Right hindlimb (tissue), 1 donor: ENCODE results near the gene LCN10.

ENCODE experiments used
- DNase-seq: peaks from one replicate; pipeline ENCODE4 v3.0.0-alpha.2; 2018

LCN10 gene

DNA sequence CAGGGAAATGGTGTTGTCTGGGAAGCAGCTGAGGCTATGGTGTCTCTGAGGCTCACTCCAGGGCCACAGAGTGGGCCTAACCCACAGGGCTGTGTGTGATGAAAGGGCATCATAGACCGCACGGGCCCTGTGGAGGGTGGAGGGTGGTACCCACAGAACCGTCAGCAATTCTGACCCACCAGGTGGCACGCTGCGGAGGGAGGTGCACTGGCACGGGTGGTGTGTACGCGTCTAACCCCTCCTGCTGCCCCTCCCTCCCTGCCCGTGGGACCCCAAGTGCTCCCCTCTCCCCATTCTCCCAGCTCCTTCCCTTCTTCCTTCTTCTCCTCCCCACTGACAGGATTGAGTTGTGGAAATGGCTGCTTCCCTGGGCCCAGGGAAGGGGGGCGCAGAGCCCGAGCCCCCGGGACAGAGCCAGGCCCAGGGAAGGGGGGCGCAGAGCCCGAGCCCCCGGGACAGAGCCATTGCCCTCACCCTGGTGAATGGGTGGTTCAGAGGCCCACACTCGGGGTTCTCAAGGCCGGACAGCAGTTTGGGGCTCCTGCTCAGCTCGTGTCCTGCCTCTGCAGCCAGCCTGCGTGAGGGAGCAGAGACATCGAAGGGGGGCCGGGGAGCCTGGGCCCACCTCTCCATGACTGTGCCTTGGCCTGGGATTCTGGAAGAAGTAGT, 6.8 kb downstream of the LCN10 start:
- DNase-seq = no peak

- DNase-seq = no peak
These were observed 7.8 kb downstream of the LCN10 start for GRCh38 chr9:136734837-136735496.

- DNase-seq = no peak
These were observed 9.1 kb downstream of the LCN10 start for GRCh38 chr9:136733611-136734010.

GRCh38 chr9:136732444-136733178, 10.1 kb downstream of the LCN10 start:
- no peak for DNase-seq

DNA sequence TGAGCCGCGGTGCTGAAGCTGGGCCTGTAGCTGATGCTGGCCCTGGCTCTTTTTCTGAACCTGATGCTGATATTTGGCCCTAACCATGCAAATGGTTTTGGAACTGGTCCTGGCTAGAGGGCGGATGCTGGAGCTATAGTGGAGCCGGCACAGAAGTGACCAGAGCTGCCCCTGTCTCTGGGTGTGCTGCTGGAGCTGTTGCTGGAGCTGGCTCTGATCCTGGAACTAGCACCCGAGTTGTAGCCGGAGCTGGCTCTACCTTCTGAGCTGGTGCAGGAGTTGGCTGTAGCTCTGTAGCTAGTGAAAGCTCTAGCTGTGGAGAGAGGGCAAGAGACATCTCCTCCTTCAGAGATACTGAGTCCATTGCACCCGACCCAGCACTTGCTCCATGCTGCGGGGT, 12.8 kb downstream of the LCN10 start:
- DNase-seq = no peak

DNA sequence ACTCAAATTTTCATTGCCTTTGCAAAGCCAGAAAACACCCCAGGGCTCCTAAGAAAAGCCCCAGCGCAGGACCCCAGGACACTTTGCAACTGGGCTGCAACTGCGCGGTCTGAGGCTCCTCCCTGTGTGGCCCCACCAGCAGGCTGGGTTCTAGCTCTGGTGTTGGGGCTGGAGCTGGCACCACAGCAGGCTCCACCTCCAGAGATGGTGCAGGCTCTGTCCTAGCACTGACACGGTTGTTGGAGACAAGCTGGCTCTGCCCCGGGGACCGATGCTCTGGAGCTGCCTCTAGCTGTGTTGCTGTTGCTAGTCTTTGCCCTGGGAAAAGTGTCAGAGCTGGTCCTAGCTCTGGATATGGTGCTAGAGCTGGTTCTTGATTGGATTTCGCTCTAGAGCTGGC, 13.6 kb downstream of the LCN10 start:
- no peak for DNase-seq

- DNase-seq = no peak
These were observed 14.1 kb downstream of the LCN10 start for GRCh38 chr9:136728548-136729123.

GRCh38 chr9:136728080-136728547, 14.6 kb downstream of the LCN10 start:
- peak; percentile 92 for DNase-seq

DNA sequence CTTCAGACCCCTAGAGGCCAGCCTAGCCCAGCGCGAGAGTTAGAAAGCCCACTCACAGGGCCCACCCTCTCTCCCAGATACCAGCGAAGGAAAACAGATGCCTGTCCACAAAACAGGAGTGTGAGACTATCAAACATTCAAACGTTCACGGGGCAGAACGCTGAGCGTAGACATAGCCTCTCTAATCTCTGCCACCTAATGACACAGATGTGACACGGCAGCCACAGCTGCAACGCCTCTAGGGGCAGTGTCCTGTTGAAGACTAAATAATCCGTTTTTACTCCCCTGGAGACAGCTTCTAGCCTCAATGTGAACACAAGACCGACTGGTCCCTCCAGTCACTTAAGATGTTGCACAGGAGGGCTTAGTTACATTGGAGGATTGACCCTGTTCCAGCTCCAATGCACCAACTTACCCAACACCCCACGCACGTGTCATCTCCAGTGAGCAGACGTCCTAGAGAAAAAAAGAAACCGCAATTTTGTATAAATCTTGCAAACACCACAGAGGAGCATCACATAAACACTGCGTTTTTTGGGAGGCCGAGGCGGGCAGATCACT, 16.0 kb downstream of the LCN10 start:
- DNase-seq = no peak

- DNase-seq = no peak
These were observed 16.6 kb downstream of the LCN10 start for GRCh38 chr9:136726118-136726517.

DNA sequence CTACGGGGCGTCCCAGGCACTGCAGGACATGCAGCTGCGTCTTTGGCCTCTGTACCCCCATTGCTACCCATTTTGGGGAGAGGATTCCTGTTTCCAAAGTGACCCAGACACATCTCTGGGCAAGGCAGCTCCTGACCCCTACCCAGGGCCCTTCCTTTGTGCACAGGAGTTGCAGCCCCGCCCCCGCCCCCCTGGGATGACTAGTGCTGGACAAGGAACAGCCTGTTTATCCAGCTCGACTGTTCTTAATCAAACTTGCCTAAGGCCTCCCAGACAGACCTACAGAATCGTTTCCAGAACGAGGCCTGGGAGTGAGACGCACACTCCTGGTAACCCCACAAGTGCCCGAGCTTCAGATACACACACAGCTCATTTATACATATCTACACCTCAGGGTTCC, 17.1 kb downstream of the LCN10 start:
- no peak for DNase-seq

GRCh38 chr9:136724772-136725171, 18.0 kb downstream of the LCN10 start:
- DNase-seq = no peak

GRCh38 chr9:136723989-136724388, 18.8 kb downstream of the LCN10 start:
- no peak for DNase-seq

- no peak for DNase-seq
These were observed 19.3 kb downstream of the LCN10 start for GRCh38 chr9:136723362-136723976.

- no peak for DNase-seq
These were observed 19.8 kb downstream of the LCN10 start for GRCh38 chr9:136722969-136723356.

GRCh38 chr9:136722093-136722968, 20.4 kb downstream of the LCN10 start:
- DNase-seq = no peak

GRCh38 chr9:136721339-136722092, 21.2 kb downstream of the LCN10 start:
- no peak for DNase-seq

- no peak for DNase-seq
These were observed 21.8 kb downstream of the LCN10 start for GRCh38 chr9:136720898-136721338.

DNA sequence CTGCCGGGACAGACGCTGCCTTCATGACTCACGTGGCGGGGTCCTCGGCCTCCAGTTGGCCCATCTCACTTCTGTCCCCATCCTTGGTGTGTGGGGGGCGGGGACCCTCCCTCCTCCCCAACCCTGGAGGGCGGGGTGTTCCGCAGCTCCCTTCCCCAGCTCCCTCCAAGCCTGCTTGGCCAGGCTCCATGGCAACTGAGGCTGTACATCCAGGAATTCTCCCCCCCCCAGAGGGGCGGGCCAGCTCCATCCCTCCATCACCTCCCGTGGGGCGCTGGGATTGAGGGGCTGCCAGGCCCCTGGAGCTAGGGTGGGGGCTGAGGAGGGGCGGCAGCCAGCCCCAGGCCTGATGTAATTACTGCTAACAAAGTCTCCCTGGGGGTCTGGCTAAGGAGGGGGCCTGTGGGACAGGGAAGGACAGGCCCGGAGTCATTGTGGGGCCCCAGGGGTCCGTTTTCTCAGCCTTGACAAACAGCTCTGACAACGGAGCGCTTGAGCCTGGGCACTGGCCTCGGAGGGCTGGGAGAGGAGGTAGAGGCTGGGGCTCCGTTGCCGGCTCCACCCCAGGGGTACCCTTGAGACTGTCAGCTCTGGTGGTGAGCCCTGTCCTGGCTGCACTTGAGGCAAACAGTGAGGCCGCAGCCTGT, 22.4 kb downstream of the LCN10 start:
- DNase-seq = peak; percentile 88

- no peak for DNase-seq
These were observed 23.4 kb downstream of the LCN10 start for GRCh38 chr9:136719195-136719880.
